A673 (cell line): ENCODE data around the gene M1AP.

ENCODE experiments used
- EZH2 ChIP-seq: fragments of 200-600 bp; sonication (generic); IDR thresholded peaks from 2 replicates; pipeline ENCODE4 v1.6.1; 2017; ENCODE audit warnings: borderline replicate concordance, low read depth, mild to moderate bottlenecking, mixed read lengths, antibody characterized with exemption, low read length; ENCODE audit not compliant: poor library complexity, severe bottlenecking
- TF ChIP-seq, protein P1 (sequence below): fragments of 300-800, 200-600 bp; sonication (generic); conservative IDR thresholded peaks from 2 replicates; pipeline ENCODE4 v1.5.1; 2017; ENCODE audit warnings: low read depth, mild to moderate bottlenecking, antibody characterized with exemption, low read length, moderate library complexity, mixed read lengths

DNA sequence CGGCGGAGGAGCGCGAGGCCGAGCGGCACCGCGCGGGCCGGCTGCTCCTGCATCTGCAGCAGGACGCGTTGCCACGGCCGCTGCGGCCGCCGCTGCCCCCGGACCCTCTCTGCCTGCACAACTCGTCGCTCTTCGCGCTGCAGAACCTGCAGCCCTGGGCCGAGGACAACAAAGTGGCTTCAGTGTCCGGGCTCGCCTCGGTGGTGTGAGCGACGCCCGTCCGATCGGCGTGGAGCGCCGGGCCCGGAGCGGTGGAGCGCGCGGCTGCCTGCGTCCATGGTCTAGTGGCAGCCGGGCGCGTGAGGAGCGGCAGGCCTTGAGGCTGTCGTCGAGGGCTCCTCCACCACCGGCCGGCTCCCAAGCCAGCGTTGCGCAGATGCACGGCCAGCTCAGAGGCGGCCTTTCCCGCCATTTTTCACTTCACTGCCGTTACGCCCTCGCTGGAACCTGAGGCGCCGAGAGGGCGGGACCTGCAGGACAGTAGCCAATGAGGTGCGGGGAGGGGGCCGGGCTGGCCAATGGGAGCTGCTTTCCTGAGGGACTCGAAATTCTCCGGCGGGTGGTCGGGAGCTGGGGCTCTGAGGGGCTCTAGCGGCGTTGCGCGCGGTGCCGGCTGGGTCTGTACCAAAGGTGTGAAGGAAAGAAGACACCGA, 132.0 kb downstream of the M1AP start:
- TF ChIP-seq, protein P1, sequence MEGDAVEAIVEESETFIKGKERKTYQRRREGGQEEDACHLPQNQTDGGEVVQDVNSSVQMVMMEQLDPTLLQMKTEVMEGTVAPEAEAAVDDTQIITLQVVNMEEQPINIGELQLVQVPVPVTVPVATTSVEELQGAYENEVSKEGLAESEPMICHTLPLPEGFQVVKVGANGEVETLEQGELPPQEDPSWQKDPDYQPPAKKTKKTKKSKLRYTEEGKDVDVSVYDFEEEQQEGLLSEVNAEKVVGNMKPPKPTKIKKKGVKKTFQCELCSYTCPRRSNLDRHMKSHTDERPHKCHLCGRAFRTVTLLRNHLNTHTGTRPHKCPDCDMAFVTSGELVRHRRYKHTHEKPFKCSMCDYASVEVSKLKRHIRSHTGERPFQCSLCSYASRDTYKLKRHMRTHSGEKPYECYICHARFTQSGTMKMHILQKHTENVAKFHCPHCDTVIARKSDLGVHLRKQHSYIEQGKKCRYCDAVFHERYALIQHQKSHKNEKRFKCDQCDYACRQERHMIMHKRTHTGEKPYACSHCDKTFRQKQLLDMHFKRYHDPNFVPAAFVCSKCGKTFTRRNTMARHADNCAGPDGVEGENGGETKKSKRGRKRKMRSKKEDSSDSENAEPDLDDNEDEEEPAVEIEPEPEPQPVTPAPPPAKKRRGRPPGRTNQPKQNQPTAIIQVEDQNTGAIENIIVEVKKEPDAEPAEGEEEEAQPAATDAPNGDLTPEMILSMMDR: no peak
- no peak for TF ChIP-seq EZH2
